ENCODE results near the gene XYLT2.

The XYLT2 gene

GRCh38 chr17:50382931-50383330, 37.0 kb downstream of the XYLT2 start:
- H3K36me3 ChIP-seq (ENCODE audit: insufficient read depth, low read length), result peaks cover 97% of the 10 kb centered on the region
- H3K4me2 ChIP-seq (ENCODE audit: insufficient read depth, low read length), result no peak overlapping the region
- no peaks in the 10 kb centered on the region for H3K9me3 ChIP-seq (ENCODE audit: insufficient read depth, low read length, severe bottlenecking)
- peaks cover 10% of the 10 kb centered on the region; the same call in 1 of the 2 replicates for H4K20me1 ChIP-seq (ENCODE audit: insufficient read depth, low read length)
- ATAC-seq (ENCODE audit: insufficient read depth, low read depth) (no peak), DNase-seq (no peak)
- no peak overlapping the region for H3K4me3 ChIP-seq (ENCODE audit: low read depth in 1 of 2, low read length in 2 of 2)
- H2AFZ ChIP-seq (ENCODE audit: low read depth, low read length), result no peak overlapping the region
- no peak for TF ChIP-seq CTCF (IDR thresholded peaks at IDR 0.05; ENCODE audit: borderline replicate concordance, extremely low read depth, low read length, poor library complexity, severe bottlenecking)
- TF ChIP-seq EZH2 (IDR thresholded peaks at IDR 0.05; ENCODE audit: borderline replicate concordance, low read depth, low read length, severe bottlenecking), result no peak
- H3K4me1 ChIP-seq (ENCODE audit: insufficient read depth, low read length), result no peaks in the 10 kb centered on the region; the same call in 1 of the 2 replicates
- no peaks in the 10 kb centered on the region for H3K79me2 ChIP-seq (ENCODE audit: insufficient read depth, low read length)
- no peak overlapping the region for H3K27ac ChIP-seq (ENCODE audit: low read length)
- H3K27me3 ChIP-seq (ENCODE audit: insufficient read depth, low read length, poor library complexity), result no peaks in the 10 kb centered on the region
- no peak overlapping the region for H3K9ac ChIP-seq (ENCODE audit: low read depth, low read length)

DNA sequence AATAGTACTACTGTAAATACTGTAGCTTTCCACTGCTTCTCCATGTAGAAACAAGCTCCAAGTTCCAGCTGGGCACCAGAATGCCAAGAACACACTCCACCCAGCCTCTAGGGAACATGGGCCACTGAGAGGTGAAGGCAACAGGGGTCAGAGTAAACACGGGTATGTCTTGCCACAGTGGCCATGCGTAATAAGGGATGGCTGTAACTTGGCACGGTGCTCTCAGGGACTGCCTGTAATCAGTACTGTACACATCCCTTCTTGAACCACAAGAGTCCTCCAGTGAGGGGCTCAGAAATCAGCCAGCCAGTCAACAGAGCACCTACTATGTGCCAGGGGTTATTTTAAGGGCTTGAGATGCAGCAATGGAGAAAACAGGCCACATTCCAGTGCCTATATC, 40.6 kb downstream of the XYLT2 start:
- Histone ChIP-seq H3K36me3 (ENCODE audit: insufficient read depth, low read length) (peaks cover 100% of the 10 kb centered on the region), H3K4me3 (ENCODE audit: low read depth in 1 of 2, low read length in 2 of 2) (no peak overlapping the region), H3K27me3 (ENCODE audit: insufficient read depth, low read length, poor library complexity) (no peaks in the 10 kb centered on the region), H3K9me3 (ENCODE audit: insufficient read depth, low read length, severe bottlenecking) (no peaks in the 10 kb centered on the region), H3K27ac (ENCODE audit: low read length) (no peak overlapping the region), H4K20me1 (ENCODE audit: insufficient read depth, low read length) (peaks cover 14% of the 10 kb centered on the region; the same call in 1 of the 2 replicates), H3K9ac (ENCODE audit: low read depth, low read length) (no peak overlapping the region), H2AFZ (ENCODE audit: low read depth, low read length) (no peak overlapping the region), H3K4me2 (ENCODE audit: insufficient read depth, low read length) (no peak overlapping the region), H3K79me2 (ENCODE audit: insufficient read depth, low read length) (peaks cover 10% of the 10 kb centered on the region), H3K4me1 (ENCODE audit: insufficient read depth, low read length) (no peaks in the 10 kb centered on the region)
- TF ChIP-seq EZH2 (IDR thresholded peaks at IDR 0.05; ENCODE audit: borderline replicate concordance, low read depth, low read length, severe bottlenecking) (no peak), CTCF (IDR thresholded peaks at IDR 0.05; ENCODE audit: borderline replicate concordance, extremely low read depth, low read length, poor library complexity, severe bottlenecking) (no peak)
- DNase-seq (no peak), ATAC-seq (ENCODE audit: insufficient read depth, low read depth) (no peak)

- H3K9me3 ChIP-seq (ENCODE audit: insufficient read depth, low read length, severe bottlenecking), result no peaks in the 10 kb centered on the region
- H2AFZ ChIP-seq (ENCODE audit: low read depth, low read length), result no peak overlapping the region
- H3K27me3 ChIP-seq (ENCODE audit: insufficient read depth, low read length, poor library complexity), result no peaks in the 10 kb centered on the region
- peaks cover 28% of the 10 kb centered on the region for H3K79me2 ChIP-seq (ENCODE audit: insufficient read depth, low read length)
- ATAC-seq (ENCODE audit: insufficient read depth, low read depth) (no peak), DNase-seq (no peak)
- no peak overlapping the region for H3K4me3 ChIP-seq (ENCODE audit: low read depth in 1 of 2, low read length in 2 of 2)
- H4K20me1 ChIP-seq (ENCODE audit: insufficient read depth, low read length), result peaks cover 14% of the 10 kb centered on the region; the same call in 1 of the 2 replicates
- TF ChIP-seq EZH2 (IDR thresholded peaks at IDR 0.05; ENCODE audit: borderline replicate concordance, low read depth, low read length, severe bottlenecking) (no peak), CTCF (IDR thresholded peaks at IDR 0.05; ENCODE audit: borderline replicate concordance, extremely low read depth, low read length, poor library complexity, severe bottlenecking) (no peak)
- no peak overlapping the region for H3K9ac ChIP-seq (ENCODE audit: low read depth, low read length)
- no peak overlapping the region for H3K4me2 ChIP-seq (ENCODE audit: insufficient read depth, low read length)
- H3K27ac ChIP-seq (ENCODE audit: low read length), result no peak overlapping the region
- H3K36me3 ChIP-seq (ENCODE audit: insufficient read depth, low read length), result peaks cover 100% of the 10 kb centered on the region
- H3K4me1 ChIP-seq (ENCODE audit: insufficient read depth, low read length), result no peaks in the 10 kb centered on the region
Observed at GRCh38 chr17:50388728-50389127, 42.8 kb downstream of the XYLT2 start.

- Histone ChIP-seq H3K36me3 (ENCODE audit: insufficient read depth, low read length) (peaks cover 100% of the 10 kb centered on the region), H2AFZ (ENCODE audit: low read depth, low read length) (no peak overlapping the region), H3K79me2 (ENCODE audit: insufficient read depth, low read length) (peaks cover 36% of the 10 kb centered on the region), H3K27ac (ENCODE audit: low read length) (no peak overlapping the region), H3K4me3 (ENCODE audit: low read depth in 1 of 2, low read length in 2 of 2) (no peak overlapping the region), H3K4me1 (ENCODE audit: insufficient read depth, low read length) (0 out of 2 replicates have a peak, but pooled peaks cover 4% of the 10 kb centered on the region), H3K9ac (ENCODE audit: low read depth, low read length) (no peak overlapping the region), H3K27me3 (ENCODE audit: insufficient read depth, low read length, poor library complexity) (no peaks in the 10 kb centered on the region), H4K20me1 (ENCODE audit: insufficient read depth, low read length) (peaks cover 20% of the 10 kb centered on the region; the same call in 1 of the 2 replicates), H3K9me3 (ENCODE audit: insufficient read depth, low read length, severe bottlenecking) (no peaks in the 10 kb centered on the region), H3K4me2 (ENCODE audit: insufficient read depth, low read length) (no peak overlapping the region)
- ATAC-seq (ENCODE audit: insufficient read depth, low read depth) (no peak), DNase-seq (no peak)
- no peak for TF ChIP-seq EZH2 (IDR thresholded peaks at IDR 0.05; ENCODE audit: borderline replicate concordance, low read depth, low read length, severe bottlenecking)
- TF ChIP-seq CTCF (IDR thresholded peaks at IDR 0.05; ENCODE audit: borderline replicate concordance, extremely low read depth, low read length, poor library complexity, severe bottlenecking), result no peak
Observed at GRCh38 chr17:50389534-50389933, 43.6 kb downstream of the XYLT2 start.

Data from DND-41 (cell line).